ENCODE data around the gene KRT72.

The KRT72 gene

DNA sequence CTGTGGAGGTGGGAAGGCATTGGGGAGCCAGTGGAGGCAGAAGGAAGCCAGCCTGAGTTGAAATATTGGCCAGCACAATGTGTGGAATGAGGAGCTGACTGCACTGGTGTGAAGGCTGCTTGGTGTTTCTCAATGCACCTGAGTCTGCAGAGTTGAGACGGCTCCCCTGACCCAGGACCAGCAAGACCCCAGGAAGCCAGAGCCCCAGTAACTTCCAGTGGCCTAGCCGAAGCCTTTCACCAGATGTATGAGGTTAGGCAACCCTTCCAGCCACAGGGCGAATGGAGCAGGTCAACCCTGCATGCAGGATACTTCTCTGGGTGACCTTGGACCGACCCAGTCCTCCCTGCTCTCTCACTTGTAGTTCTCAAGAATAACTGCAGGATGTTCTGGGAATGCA is 30.0 kb upstream of the KRT72 start:
- Histone ChIP-seq H3K79me2 (ENCODE audit: control insufficient read depth, low read length) (no peaks in the 10 kb centered on the region), H3K27ac (ENCODE audit: low read depth, low read length) (no peak overlapping the region), H3K9me2 (replicated peaks; ENCODE audit: control insufficient read depth, low read length) (no peaks in the 10 kb centered on the region), H3K4me3 (ENCODE audit: low read length) (no peak overlapping the region), H4K20me1 (ENCODE audit: control insufficient read depth, insufficient read depth, low read depth, low read length) (no peaks in the 10 kb centered on the region), H3K36me3 (ENCODE audit: control insufficient read depth, low read length) (no peaks in the 10 kb centered on the region), H3K4me2 (ENCODE audit: low read length) (no peak overlapping the region), H3K27me3 (ENCODE audit: control insufficient read depth, low read length) (peaks cover 6% of the 10 kb centered on the region; the same call in 1 of the 2 replicates), H3K9me3 (ENCODE audit: control insufficient read depth, insufficient read depth, low read length) (no peaks in the 10 kb centered on the region), H3K4me1 (ENCODE audit: control insufficient read depth, low read length) (no peaks in the 10 kb centered on the region), H3F3A (ENCODE audit: control insufficient read depth, insufficient read depth) (no peaks in the 10 kb centered on the region)
- no peak for TF ChIP-seq EZH2phosphoT487 (IDR thresholded peaks at IDR 0.05; ENCODE audit: borderline replicate concordance, low read length)
- TF ChIP-seq, protein P1, sequence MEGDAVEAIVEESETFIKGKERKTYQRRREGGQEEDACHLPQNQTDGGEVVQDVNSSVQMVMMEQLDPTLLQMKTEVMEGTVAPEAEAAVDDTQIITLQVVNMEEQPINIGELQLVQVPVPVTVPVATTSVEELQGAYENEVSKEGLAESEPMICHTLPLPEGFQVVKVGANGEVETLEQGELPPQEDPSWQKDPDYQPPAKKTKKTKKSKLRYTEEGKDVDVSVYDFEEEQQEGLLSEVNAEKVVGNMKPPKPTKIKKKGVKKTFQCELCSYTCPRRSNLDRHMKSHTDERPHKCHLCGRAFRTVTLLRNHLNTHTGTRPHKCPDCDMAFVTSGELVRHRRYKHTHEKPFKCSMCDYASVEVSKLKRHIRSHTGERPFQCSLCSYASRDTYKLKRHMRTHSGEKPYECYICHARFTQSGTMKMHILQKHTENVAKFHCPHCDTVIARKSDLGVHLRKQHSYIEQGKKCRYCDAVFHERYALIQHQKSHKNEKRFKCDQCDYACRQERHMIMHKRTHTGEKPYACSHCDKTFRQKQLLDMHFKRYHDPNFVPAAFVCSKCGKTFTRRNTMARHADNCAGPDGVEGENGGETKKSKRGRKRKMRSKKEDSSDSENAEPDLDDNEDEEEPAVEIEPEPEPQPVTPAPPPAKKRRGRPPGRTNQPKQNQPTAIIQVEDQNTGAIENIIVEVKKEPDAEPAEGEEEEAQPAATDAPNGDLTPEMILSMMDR (IDR thresholded peaks at IDR 0.05; ENCODE audit: low read depth, low read length, poor library complexity, severe bottlenecking) = no peak

DNA sequence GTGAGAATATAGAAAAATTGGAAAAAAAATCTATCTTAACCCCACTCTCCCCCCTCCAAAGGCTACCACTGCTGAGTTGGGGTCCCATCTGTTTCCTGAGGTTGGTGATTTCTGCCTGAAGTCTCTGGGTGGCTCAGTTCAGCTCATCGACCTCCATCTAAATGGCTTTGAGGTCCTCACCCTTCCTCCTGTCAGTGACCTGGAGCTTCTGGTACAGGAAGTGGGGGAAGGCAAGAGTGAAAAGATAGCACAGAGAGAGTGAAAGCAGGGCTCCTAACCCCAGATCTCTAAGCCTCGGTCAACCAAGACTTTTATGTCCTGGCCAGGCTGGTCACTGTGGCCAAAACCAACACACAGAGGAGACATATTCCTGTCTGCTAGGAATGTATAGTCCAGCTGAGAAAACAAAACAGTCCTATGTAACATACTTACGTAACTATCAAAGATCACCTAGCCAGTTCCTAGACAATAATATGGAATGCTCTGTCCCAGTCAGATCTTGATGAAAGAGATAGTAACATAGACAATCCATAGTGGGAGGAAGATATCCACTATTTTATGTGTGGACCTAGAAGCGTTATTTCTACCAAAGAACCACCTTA is 29.4 kb upstream of the KRT72 start:
- no peaks in the 10 kb centered on the region for H4K20me1 ChIP-seq (ENCODE audit: control insufficient read depth, insufficient read depth, low read depth, low read length)
- H3K4me2 ChIP-seq (ENCODE audit: low read length) = no peak overlapping the region
- no peak overlapping the region for H3K4me3 ChIP-seq (ENCODE audit: low read length)
- H3K4me1 ChIP-seq (ENCODE audit: control insufficient read depth, low read length) = no peaks in the 10 kb centered on the region
- H3K27ac ChIP-seq (ENCODE audit: low read depth, low read length) = no peak overlapping the region
- no peak for TF ChIP-seq EZH2phosphoT487 (IDR thresholded peaks at IDR 0.05; ENCODE audit: borderline replicate concordance, low read length)
- TF ChIP-seq, protein P1 (IDR thresholded peaks at IDR 0.05; ENCODE audit: low read depth, low read length, poor library complexity, severe bottlenecking) = no peak
- H3K9me2 ChIP-seq (replicated peaks; ENCODE audit: control insufficient read depth, low read length) = no peaks in the 10 kb centered on the region
- H3F3A ChIP-seq (ENCODE audit: control insufficient read depth, insufficient read depth) = no peaks in the 10 kb centered on the region
- H3K9me3 ChIP-seq (ENCODE audit: control insufficient read depth, insufficient read depth, low read length) = no peaks in the 10 kb centered on the region
- H3K79me2 ChIP-seq (ENCODE audit: control insufficient read depth, low read length) = no peaks in the 10 kb centered on the region
- peaks cover 9% of the 10 kb centered on the region; the same call in 1 of the 2 replicates for H3K27me3 ChIP-seq (ENCODE audit: control insufficient read depth, low read length)
- H3K36me3 ChIP-seq (ENCODE audit: control insufficient read depth, low read length) = no peaks in the 10 kb centered on the region

DNA sequence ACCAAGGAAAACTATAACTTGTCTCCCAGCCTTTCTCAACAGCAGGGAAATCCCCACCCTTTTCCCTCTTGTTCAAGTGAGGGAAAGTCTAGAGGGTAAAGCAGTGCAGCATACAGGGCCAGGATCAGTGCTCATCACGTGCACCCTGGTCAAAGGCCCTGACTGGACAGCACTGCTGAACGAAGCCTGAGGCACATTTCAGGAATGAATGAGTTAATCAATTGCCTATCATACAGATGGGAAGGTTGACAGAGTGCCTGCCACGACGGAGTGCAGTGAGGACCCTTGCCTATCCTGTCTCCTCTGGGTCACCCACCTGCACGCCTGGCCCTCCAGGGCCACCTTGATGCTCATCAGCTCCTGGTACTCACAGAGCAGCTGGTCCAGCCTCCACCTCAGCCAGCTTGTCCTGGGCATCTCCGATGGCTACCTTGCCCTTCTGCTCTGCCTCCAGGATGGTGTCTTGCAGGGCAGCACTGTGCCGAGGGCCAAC is 28.8 kb upstream of the KRT72 start:
- H3K36me3 ChIP-seq (ENCODE audit: control insufficient read depth, low read length) = no peaks in the 10 kb centered on the region
- TF ChIP-seq, protein P1 (IDR thresholded peaks at IDR 0.05; ENCODE audit: low read depth, low read length, poor library complexity, severe bottlenecking) = no peak
- no peak for TF ChIP-seq EZH2phosphoT487 (IDR thresholded peaks at IDR 0.05; ENCODE audit: borderline replicate concordance, low read length)
- no peaks in the 10 kb centered on the region for H3K79me2 ChIP-seq (ENCODE audit: control insufficient read depth, low read length)
- no peaks in the 10 kb centered on the region for H3K4me1 ChIP-seq (ENCODE audit: control insufficient read depth, low read length)
- no peaks in the 10 kb centered on the region for H3K9me3 ChIP-seq (ENCODE audit: control insufficient read depth, insufficient read depth, low read length)
- H4K20me1 ChIP-seq (ENCODE audit: control insufficient read depth, insufficient read depth, low read depth, low read length) = no peaks in the 10 kb centered on the region
- H3K9me2 ChIP-seq (replicated peaks; ENCODE audit: control insufficient read depth, low read length) = no peaks in the 10 kb centered on the region
- H3K4me2 ChIP-seq (ENCODE audit: low read length) = no peak overlapping the region
- H3K27me3 ChIP-seq (ENCODE audit: control insufficient read depth, low read length) = peaks cover 11% of the 10 kb centered on the region; the same call in 1 of the 2 replicates
- H3K4me3 ChIP-seq (ENCODE audit: low read length) = no peak overlapping the region
- no peaks in the 10 kb centered on the region for H3F3A ChIP-seq (ENCODE audit: control insufficient read depth, insufficient read depth)
- H3K27ac ChIP-seq (ENCODE audit: low read depth, low read length) = no peak overlapping the region

Measured in DOHH2 (cell line).